ENCODE data around the gene ATP23.

Gene ATP23, protein sequence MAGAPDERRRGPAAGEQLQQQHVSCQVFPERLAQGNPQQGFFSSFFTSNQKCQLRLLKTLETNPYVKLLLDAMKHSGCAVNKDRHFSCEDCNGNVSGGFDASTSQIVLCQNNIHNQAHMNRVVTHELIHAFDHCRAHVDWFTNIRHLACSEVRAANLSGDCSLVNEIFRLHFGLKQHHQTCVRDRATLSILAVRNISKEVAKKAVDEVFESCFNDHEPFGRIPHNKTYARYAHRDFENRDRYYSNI

GRCh38 chr12:57941165-57941894 is at the start of gene ATP23:
TSS of gene ATP23 (plus strand) at chr12:57941567. CDS start at chr12:57941702, 135 bp downstream.
- H3K9me2 ChIP-seq (replicated peaks; ENCODE audit: low read depth, low read length), result no peaks in the 10 kb centered on the region
- no peaks in the 10 kb centered on the region for H3K27me3 ChIP-seq (ENCODE audit: insufficient read depth, low read length, poor library complexity, severe bottlenecking)
- H3K4me1 ChIP-seq (ENCODE audit: insufficient read depth, low read length, poor library complexity, severe bottlenecking), result peaks cover 58% of the 10 kb centered on the region
- H3F3A ChIP-seq (ENCODE audit: low read depth), result peaks cover 11% of the 10 kb centered on the region
- H4K20me1 ChIP-seq (ENCODE audit: insufficient read depth, low read length, poor library complexity, severe bottlenecking), result no peaks in the 10 kb centered on the region
- peak within 1 kb of the TSS; percentile 65; the same call in 1 of the 2 replicates for H2AFZ ChIP-seq (ENCODE audit: low read length)
- no peak for TF ChIP-seq EZH2phosphoT487 (IDR thresholded peaks at IDR 0.05; ENCODE audit: borderline replicate concordance)
- TF ChIP-seq, protein P1, sequence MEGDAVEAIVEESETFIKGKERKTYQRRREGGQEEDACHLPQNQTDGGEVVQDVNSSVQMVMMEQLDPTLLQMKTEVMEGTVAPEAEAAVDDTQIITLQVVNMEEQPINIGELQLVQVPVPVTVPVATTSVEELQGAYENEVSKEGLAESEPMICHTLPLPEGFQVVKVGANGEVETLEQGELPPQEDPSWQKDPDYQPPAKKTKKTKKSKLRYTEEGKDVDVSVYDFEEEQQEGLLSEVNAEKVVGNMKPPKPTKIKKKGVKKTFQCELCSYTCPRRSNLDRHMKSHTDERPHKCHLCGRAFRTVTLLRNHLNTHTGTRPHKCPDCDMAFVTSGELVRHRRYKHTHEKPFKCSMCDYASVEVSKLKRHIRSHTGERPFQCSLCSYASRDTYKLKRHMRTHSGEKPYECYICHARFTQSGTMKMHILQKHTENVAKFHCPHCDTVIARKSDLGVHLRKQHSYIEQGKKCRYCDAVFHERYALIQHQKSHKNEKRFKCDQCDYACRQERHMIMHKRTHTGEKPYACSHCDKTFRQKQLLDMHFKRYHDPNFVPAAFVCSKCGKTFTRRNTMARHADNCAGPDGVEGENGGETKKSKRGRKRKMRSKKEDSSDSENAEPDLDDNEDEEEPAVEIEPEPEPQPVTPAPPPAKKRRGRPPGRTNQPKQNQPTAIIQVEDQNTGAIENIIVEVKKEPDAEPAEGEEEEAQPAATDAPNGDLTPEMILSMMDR (conservative IDR thresholded peaks at IDR 0.05; ENCODE audit: low read length), result no peak
- H3K4me3 ChIP-seq (ENCODE audit: low read length, poor library complexity, severe bottlenecking), result peak within 1 kb of the TSS; percentile 77
- no peaks in the 10 kb centered on the region for H3K9me3 ChIP-seq (ENCODE audit: insufficient read depth, low read depth, low read length)
- peaks cover 39% of the 10 kb centered on the region for H3K79me2 ChIP-seq (ENCODE audit: insufficient read depth, low read length)
- peak within 1 kb of the TSS; percentile 90 for H3K9ac ChIP-seq (ENCODE audit: low read depth, low read length, poor library complexity, severe bottlenecking)
- H3K4me2 ChIP-seq (ENCODE audit: low read depth, low read length, poor library complexity, severe bottlenecking), result peak within 1 kb of the TSS; percentile 91
- H3K36me3 ChIP-seq (ENCODE audit: insufficient read depth, low read length), result no peaks in the 10 kb centered on the region

DNA sequence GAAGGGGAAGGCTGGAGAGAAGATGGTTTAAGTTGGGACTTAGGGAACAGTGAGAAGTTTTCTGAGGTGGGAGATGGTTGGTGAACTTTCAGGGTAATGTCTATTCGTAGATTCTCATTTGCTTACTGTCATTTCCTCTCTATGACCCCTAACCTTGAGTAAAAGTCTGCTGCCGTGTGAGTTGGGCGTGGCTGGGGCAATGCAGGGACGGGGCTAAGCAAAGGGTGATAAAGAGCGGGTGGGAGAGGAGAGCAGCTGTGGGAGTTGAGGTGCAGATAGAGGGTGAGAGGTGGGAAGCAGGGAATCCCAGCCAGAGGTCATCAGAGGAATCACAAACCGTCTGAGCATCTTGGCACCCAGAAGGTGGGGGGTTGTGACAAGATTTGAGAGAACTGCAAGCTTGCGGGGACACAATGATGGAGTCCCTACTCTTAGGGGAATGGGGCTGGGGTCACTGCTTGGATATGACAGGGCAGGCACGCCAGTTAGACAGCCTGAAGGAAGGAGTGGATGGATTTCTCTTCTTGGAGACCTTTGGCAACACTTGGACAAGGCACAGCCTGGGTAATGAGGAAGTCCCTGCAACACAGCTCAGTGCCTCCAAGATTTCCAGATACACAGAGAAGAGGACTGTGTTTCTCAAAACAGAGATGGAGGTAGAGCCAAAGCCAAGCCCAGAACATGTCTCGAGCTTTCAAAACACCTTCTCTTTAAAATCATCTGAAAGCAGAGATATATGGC is 49.0 kb upstream of the ATP23 start:
- no peak overlapping the region for H3K4me3 ChIP-seq (ENCODE audit: low read length, poor library complexity, severe bottlenecking)
- no peaks in the 10 kb centered on the region for H3K27me3 ChIP-seq (ENCODE audit: insufficient read depth, low read length, poor library complexity, severe bottlenecking)
- H3K9me3 ChIP-seq (ENCODE audit: insufficient read depth, low read depth, low read length), result no peaks in the 10 kb centered on the region
- no peaks in the 10 kb centered on the region for H3K9me2 ChIP-seq (replicated peaks; ENCODE audit: low read depth, low read length)
- H3K4me2 ChIP-seq (ENCODE audit: low read depth, low read length, poor library complexity, severe bottlenecking), result no peak overlapping the region
- no peaks in the 10 kb centered on the region for H3F3A ChIP-seq (ENCODE audit: low read depth)
- H3K36me3 ChIP-seq (ENCODE audit: insufficient read depth, low read length), result no peaks in the 10 kb centered on the region
- TF ChIP-seq EZH2phosphoT487 (IDR thresholded peaks at IDR 0.05; ENCODE audit: borderline replicate concordance), result no peak
- TF ChIP-seq, protein P1 (conservative IDR thresholded peaks at IDR 0.05; ENCODE audit: low read length), result no peak
- H2AFZ ChIP-seq (ENCODE audit: low read length), result no peak overlapping the region
- H3K79me2 ChIP-seq (ENCODE audit: insufficient read depth, low read length), result no peaks in the 10 kb centered on the region
- H4K20me1 ChIP-seq (ENCODE audit: insufficient read depth, low read length, poor library complexity, severe bottlenecking), result no peaks in the 10 kb centered on the region
- no peak overlapping the region for H3K9ac ChIP-seq (ENCODE audit: low read depth, low read length, poor library complexity, severe bottlenecking)
- peaks cover 43% of the 10 kb centered on the region for H3K4me1 ChIP-seq (ENCODE audit: insufficient read depth, low read length, poor library complexity, severe bottlenecking)

GRCh38 chr12:57893431-57894353 is 47.7 kb upstream of the ATP23 start:
- H3K4me1 ChIP-seq (ENCODE audit: insufficient read depth, low read length, poor library complexity, severe bottlenecking), result peaks cover 46% of the 10 kb centered on the region
- no peak for TF ChIP-seq EZH2phosphoT487 (IDR thresholded peaks at IDR 0.05; ENCODE audit: borderline replicate concordance)
- TF ChIP-seq, protein P1 (conservative IDR thresholded peaks at IDR 0.05; ENCODE audit: low read length), result no peak
- H4K20me1 ChIP-seq (ENCODE audit: insufficient read depth, low read length, poor library complexity, severe bottlenecking), result no peaks in the 10 kb centered on the region
- no peaks in the 10 kb centered on the region for H3K9me3 ChIP-seq (ENCODE audit: insufficient read depth, low read depth, low read length)
- 0 out of 2 replicates have a peak, but pooled peaks cover 2% of the 10 kb centered on the region for H3F3A ChIP-seq (ENCODE audit: low read depth)
- H3K9ac ChIP-seq (ENCODE audit: low read depth, low read length, poor library complexity, severe bottlenecking), result peak overlapping the region; percentile 18
- H3K27me3 ChIP-seq (ENCODE audit: insufficient read depth, low read length, poor library complexity, severe bottlenecking), result no peaks in the 10 kb centered on the region
- peak overlapping the region; percentile 56; the same call in 1 of the 2 replicates for H2AFZ ChIP-seq (ENCODE audit: low read length)
- H3K4me2 ChIP-seq (ENCODE audit: low read depth, low read length, poor library complexity, severe bottlenecking), result no peak overlapping the region
- H3K4me3 ChIP-seq (ENCODE audit: low read length, poor library complexity, severe bottlenecking), result no peak overlapping the region
- H3K9me2 ChIP-seq (replicated peaks; ENCODE audit: low read depth, low read length), result no peaks in the 10 kb centered on the region
- H3K79me2 ChIP-seq (ENCODE audit: insufficient read depth, low read length), result no peaks in the 10 kb centered on the region
- H3K36me3 ChIP-seq (ENCODE audit: insufficient read depth, low read length), result no peaks in the 10 kb centered on the region
